H1 (cell line): ENCODE results near the gene ZRANB1. TPM values are rescaled to one million over a fixed set of nuclear protein-coding genes. Genes with fewer than 3 reads are reported as not detected.

Experiments
- CHD7 ChIP-seq: fragments of 300-600 bp; sonication (generic); IDR thresholded peaks from 2 replicates; pipeline ENCODE4 v1.7.1; 2012; ENCODE audit warnings: low read length, moderate library complexity, mild to moderate bottlenecking, inconsistent platforms; ENCODE audit not compliant: insufficient replicate concordance
- CTCF ChIP-seq, 3 experiments: IDR thresholded peaks; 1 replicate in 2 of 3; 2 replicates in 1 of 3; pipeline versions ENCODE4 v1.5.1 to v1.6.1; 2011; ENCODE audit warnings: low read length in 3 of 3, mild to moderate bottlenecking in 3 of 3, inconsistent platforms in 2 of 3, low read depth in 1 of 3, moderate library complexity in 1 of 3; ENCODE audit not compliant: insufficient read depth in 1 of 3; ENCODE audit errors: control extremely low read depth in 1 of 3
- JUN ChIP-seq: IDR thresholded peaks from 2 replicates; pipeline ENCODE4 v1.6.1; 2011; ENCODE audit warnings: low read depth, mild to moderate bottlenecking, improper control_type of control experiment, low read length
- KDM4A ChIP-seq: IDR thresholded peaks from one replicate; pipeline ENCODE4 v1.7.1; 2012; ENCODE audit warnings: low read depth, mild to moderate bottlenecking, moderate library complexity, low read length, inconsistent platforms; ENCODE audit not compliant: severe bottlenecking
- RBBP5 ChIP-seq: IDR thresholded peaks from 2 replicates; pipeline ENCODE4 v1.7.1; 2012; ENCODE audit warnings: low read depth, mild to moderate bottlenecking, inconsistent platforms, low read length, moderate library complexity, borderline replicate concordance
- TCF12 ChIP-seq: IDR thresholded peaks from 2 replicates; pipeline ENCODE4 v1.6.1; 2011; ENCODE audit warnings: low read depth, mild to moderate bottlenecking, low read length
- polyA plus RNA-seq, 7 experiments: library from polyadenylated mRNA; depleted of rRNA in 3 of 7; stranded (reverse) in 5 of 7; unstranded in 2 of 7; fragments of >200 nt in 5 of 7; fragments of 200-250 nt in 2 of 7; gene quantifications; 1 replicate in 5 of 7; 2 replicates in 1 of 7; 4 replicates in 1 of 7; pipeline versions ENCODE4 v1.2.1 to v1.2.3, GENCODE V29; 2011 to 2013; ENCODE audit warnings: missing spikeins in 2 of 7, mixed read lengths in 2 of 7
- total RNA-seq: library from RNA; stranded (reverse); fragmentation: NEBNext Ultra II Directional; extraction: Animal tissue kit (Norgen Biotek cat#: 25700); gene quantifications from 2 replicates; pipeline ENCODE4 v1.2.1, GENCODE V29; 2021

Gene ZRANB1
- total and polyA plus RNA-seq, 2 of the 8 experiments (the other 6 are each of a cell fraction or from before 2014, with no cell fraction given) = 6.1 to 19.9 TPM

GRCh38 chr10:125007436-125007835 is 65.5 kb downstream of the ZRANB1 start (continued):
- no peak for TF ChIP-seq CHD7
- TF ChIP-seq TCF12 = no peak
- no peak for TF ChIP-seq JUN
- no peak for TF ChIP-seq CTCF (IDR thresholded peaks at IDR 0.05; ENCODE audit: control extremely low read depth in 1 of 3, insufficient read depth in 1 of 3, low read depth in 1 of 3, low read length in 3 of 3)
- TF ChIP-seq RBBP5 = no peak
- TF ChIP-seq KDM4A = no peak
